ENCODE results near the gene DEFB124.

DNA sequence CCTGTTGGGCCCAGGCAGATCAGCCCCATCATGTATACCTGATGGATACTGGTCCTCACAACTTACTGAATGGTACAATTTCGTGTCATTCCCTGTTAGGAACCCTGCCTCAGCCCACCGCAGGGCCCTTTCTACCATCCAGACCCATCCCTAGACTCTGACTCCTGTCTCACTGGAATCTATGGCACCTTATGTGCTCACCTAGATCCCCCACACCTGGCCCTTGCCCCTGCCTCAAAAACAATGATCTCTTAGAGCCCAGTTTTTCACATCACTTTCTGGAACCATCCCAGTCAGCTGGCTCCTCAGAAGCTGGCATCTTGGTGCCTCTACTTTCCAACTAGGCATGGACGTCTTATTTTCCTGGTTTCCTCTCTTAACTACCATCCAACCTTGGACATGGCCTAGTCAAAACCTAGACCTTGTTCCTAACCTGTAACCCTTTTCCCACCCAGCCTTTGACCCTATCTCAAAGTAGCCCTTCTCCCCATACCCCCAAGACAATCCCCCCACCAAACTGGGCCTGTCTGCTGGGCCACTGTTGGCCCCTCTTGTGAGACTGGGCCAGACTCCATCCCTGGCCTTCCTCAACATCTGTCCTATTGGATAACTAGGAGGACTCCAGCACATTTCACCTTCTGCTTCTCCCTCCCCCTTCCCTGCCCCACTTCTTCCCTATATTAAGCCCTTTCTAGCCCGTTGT lies 40.3 kb upstream of the DEFB124 start:
- TF ChIP-seq, protein P1, sequence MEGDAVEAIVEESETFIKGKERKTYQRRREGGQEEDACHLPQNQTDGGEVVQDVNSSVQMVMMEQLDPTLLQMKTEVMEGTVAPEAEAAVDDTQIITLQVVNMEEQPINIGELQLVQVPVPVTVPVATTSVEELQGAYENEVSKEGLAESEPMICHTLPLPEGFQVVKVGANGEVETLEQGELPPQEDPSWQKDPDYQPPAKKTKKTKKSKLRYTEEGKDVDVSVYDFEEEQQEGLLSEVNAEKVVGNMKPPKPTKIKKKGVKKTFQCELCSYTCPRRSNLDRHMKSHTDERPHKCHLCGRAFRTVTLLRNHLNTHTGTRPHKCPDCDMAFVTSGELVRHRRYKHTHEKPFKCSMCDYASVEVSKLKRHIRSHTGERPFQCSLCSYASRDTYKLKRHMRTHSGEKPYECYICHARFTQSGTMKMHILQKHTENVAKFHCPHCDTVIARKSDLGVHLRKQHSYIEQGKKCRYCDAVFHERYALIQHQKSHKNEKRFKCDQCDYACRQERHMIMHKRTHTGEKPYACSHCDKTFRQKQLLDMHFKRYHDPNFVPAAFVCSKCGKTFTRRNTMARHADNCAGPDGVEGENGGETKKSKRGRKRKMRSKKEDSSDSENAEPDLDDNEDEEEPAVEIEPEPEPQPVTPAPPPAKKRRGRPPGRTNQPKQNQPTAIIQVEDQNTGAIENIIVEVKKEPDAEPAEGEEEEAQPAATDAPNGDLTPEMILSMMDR (IDR thresholded peaks at IDR 0.05; ENCODE audit: low read depth, low read length) = no peak
- TF ChIP-seq MAX (IDR thresholded peaks at IDR 0.05; ENCODE audit: low read depth, low read length) = 0 out of 2 replicates have a peak, but pooled peaks have one; percentile 7
- no peak for TF ChIP-seq POLR2A (IDR thresholded peaks at IDR 0.05; ENCODE audit: extremely low read depth, insufficient read length)
- TF ChIP-seq MYC (IDR thresholded peaks at IDR 0.05; ENCODE audit: low read depth, low read length) = no peak
